Measurements from ENCODE around the gene SH3PXD2A. TPM values are rescaled to one million over a fixed set of nuclear protein-coding genes. Genes with fewer than 3 reads are reported as not detected.
A peak's percentile ranks its signal among the peaks of the same experiment; 100 is the strongest.

Gene SH3PXD2A
- total RNA-seq, 4 donors from 2014 or later = 26.5 to 56.9 (median 33.3) TPM

GRCh38 chr10:103693812-103694205 is 161.6 kb downstream of the SH3PXD2A start:
- no peak for DNase-seq
- Histone ChIP-seq H3K4me1 (peaks cover 17 to 48% (median 41%) of the 10 kb centered on the region in 4 donors), H3K27me3 (no peaks in the 10 kb centered on the region), H3K9me3 (no peaks in the 10 kb centered on the region), H3K4me3 (peak overlapping the region in 2 of 4 donors; percentile 33 to 48), H3K36me3 (no peaks in the 10 kb centered on the region), H3K27ac (peak overlapping the region in 2 of 4 donors; percentile 36 to 68)
- WGBS, 2 donors (ENCODE audit: low coverage in 1 of 2) = 20 to 55% methylated on average over 1 to 5 of the region's 5 CpGs
- in situ Hi-C loops (cut with MboI; ENCODE audit: low pct_ligation_motif_present in 1 of 4, low pct_unique_long_range_greater_than_20kb in 1 of 4, low sequenced_read_pairs in 3 of 4) = loop anchor here in 1 of 4 donors (25.0 kb wide), 1 partner anchor 282 kb away; no protein-coding TSS in a partner anchor
- no peak for TF ChIP-seq EP300 (IDR thresholded peaks at IDR 0.05; ENCODE audit: low read depth)
- no peak for TF ChIP-seq POLR2AphosphoS5 (IDR thresholded peaks at IDR 0.05)
- intact Hi-C loops (cut with DNase I; ENCODE audit: low total_unique reads) = no loop called here

GRCh38 chr10:103692952-103693811 is 162.2 kb downstream of the SH3PXD2A start:
- 14 to 19% methylated on average over 5 to 21 of the region's 69 CpGs for WGBS, 2 donors (ENCODE audit: low coverage in 1 of 2)
- H3K27ac ChIP-seq = peak overlapping the region; percentile 13 to 62 (median 43)
- TF ChIP-seq POLR2A (IDR thresholded peaks at IDR 0.05) (no peak), CTCF (IDR thresholded peaks at IDR 0.05) (no peak), EP300 (IDR thresholded peaks at IDR 0.05; ENCODE audit: low read depth) (no peak), POLR2AphosphoS5 (IDR thresholded peaks at IDR 0.05) (no peak)
- H3K4me3 ChIP-seq = peak overlapping the region; percentile 25 to 48 (median 29)
- no peaks in the 10 kb centered on the region for H3K9me3 ChIP-seq
- peak; percentile 31 for DNase-seq
- in situ Hi-C loops (cut with MboI; ENCODE audit: low pct_ligation_motif_present in 1 of 4, low pct_unique_long_range_greater_than_20kb in 1 of 4, low sequenced_read_pairs in 3 of 4) (loop anchor here in 1 of 4 donors (25.0 kb wide), 1 partner anchor 281 kb away; no protein-coding TSS in a partner anchor), intact Hi-C loops (cut with DNase I; ENCODE audit: low total_unique reads) (no loop called here)
- no peaks in the 10 kb centered on the region for H3K27me3 ChIP-seq
- peaks cover 17 to 48% (median 41%) of the 10 kb centered on the region in 4 donors for H3K4me1 ChIP-seq
- H3K36me3 ChIP-seq = no peaks in the 10 kb centered on the region

- Histone ChIP-seq H3K27me3 (no peaks in the 10 kb centered on the region), H3K4me3 (peak overlapping the region; percentile 10 to 48 (median 24)), H3K4me1 (peaks cover 17 to 48% (median 41%) of the 10 kb centered on the region in 4 donors), H3K36me3 (no peaks in the 10 kb centered on the region), H3K27ac (peak overlapping the region; percentile 13 to 62 (median 35)), H3K9me3 (no peaks in the 10 kb centered on the region)
- TF ChIP-seq POLR2A (IDR thresholded peaks at IDR 0.05) (no peak), EP300 (IDR thresholded peaks at IDR 0.05; ENCODE audit: low read depth) (no peak), CTCF (IDR thresholded peaks at IDR 0.05) (no peak), POLR2AphosphoS5 (IDR thresholded peaks at IDR 0.05) (no peak)
- WGBS, 2 donors (ENCODE audit: low coverage in 1 of 2) = 37 to 60% methylated on average over 1 to 32 of the region's 35 CpGs
- peak; percentile 47 for DNase-seq
- in situ Hi-C loops (cut with MboI; ENCODE audit: low pct_ligation_motif_present in 1 of 4, low pct_unique_long_range_greater_than_20kb in 1 of 4, low sequenced_read_pairs in 3 of 4) (loop anchor here in 1 of 4 donors (25.0 kb wide), 1 partner anchor 280 kb away; no protein-coding TSS in a partner anchor), intact Hi-C loops (cut with DNase I; ENCODE audit: low total_unique reads) (no loop called here)
Measured at GRCh38 chr10:103692436-103692951, 162.9 kb downstream of the SH3PXD2A start.

- intact Hi-C loops (cut with DNase I; ENCODE audit: low total_unique reads) (no loop called here), in situ Hi-C loops (cut with MboI; ENCODE audit: low pct_ligation_motif_present in 1 of 4, low pct_unique_long_range_greater_than_20kb in 1 of 4, low sequenced_read_pairs in 3 of 4) (loop anchor here in 1 of 4 donors (25.0 kb wide), 1 partner anchor 280 kb away; no protein-coding TSS in a partner anchor)
- 57% methylated on average over 16 of the region's 17 CpGs; no CpG with 5 or more reads in 1 of the 2 donors for WGBS, 2 donors (ENCODE audit: low coverage in 1 of 2)
- Histone ChIP-seq H3K4me1 (peaks cover 17 to 45% (median 38%) of the 10 kb centered on the region in 4 donors), H3K9me3 (no peaks in the 10 kb centered on the region), H3K4me3 (peak overlapping the region in 2 of 4 donors; percentile 33 to 48), H3K36me3 (no peaks in the 10 kb centered on the region), H3K27ac (peak overlapping the region in 3 of 4 donors; percentile 13 to 62 (median 36)), H3K27me3 (no peaks in the 10 kb centered on the region)
- no peak for TF ChIP-seq POLR2A (IDR thresholded peaks at IDR 0.05)
- TF ChIP-seq EP300 (IDR thresholded peaks at IDR 0.05; ENCODE audit: low read depth) = no peak
- TF ChIP-seq POLR2AphosphoS5 (IDR thresholded peaks at IDR 0.05) = no peak
- TF ChIP-seq CTCF (IDR thresholded peaks at IDR 0.05) = no peak
- no peak for DNase-seq
Measured at GRCh38 chr10:103691723-103692435, 163.5 kb downstream of the SH3PXD2A start.
